Adrenal gland (tissue), 19 donors: ENCODE data around the gene NKX6-2. TPM values are rescaled to one million over a fixed set of nuclear protein-coding genes. Genes with fewer than 3 reads are reported as not detected.

Source experiments
- DNase-seq, 7 donors: peaks; one replicate each; pipeline ENCODE4 v3.0.0-alpha.2; 2019 to 2020
- H3K27ac ChIP-seq, 5 donors: fragments of 200-600 bp; sonication (generic) in 4 of 5; 1 replicate in 3 of 5; 2 replicates in 2 of 5; pipeline versions ENCODE4 v1.5.1 to v1.8.0; 2016 to 2020; ENCODE audit warnings: mild to moderate bottlenecking in 1 of 5
- H3K27me3 ChIP-seq: fragments of 200-600 bp; 2 replicates; pipeline ENCODE4 v1.8.0; 2021
- H3K36me3 ChIP-seq, 2 donors: fragments of 200-600 bp; replicated peaks in 1 of 2; 1 replicate in 1 of 2; 2 replicates in 1 of 2; pipeline versions ENCODE4 v1.5.1 to v1.8.0; 2018 to 2022
- H3K4me1 ChIP-seq, 2 donors: fragments of 200-600 bp; replicated peaks in 1 of 2; 1 replicate in 1 of 2; 2 replicates in 1 of 2; pipeline versions ENCODE4 v1.5.1 to v1.8.0; 2018 to 2021
- H3K4me3 ChIP-seq, 4 donors: fragments of 200-600 bp; sonication (generic) in 3 of 4; one replicate each; pipeline ENCODE4 v1.5.1; 2016 to 2018
- H3K9me3 ChIP-seq, 3 donors: fragments of 200-600 bp; sonication (generic) in 1 of 3; replicated peaks in 1 of 3; 1 replicate in 2 of 3; 2 replicates in 1 of 3; pipeline versions ENCODE4 v1.5.1 to v1.8.0; 2016 to 2021
- CTCF ChIP-seq, 6 experiments: fragments of 450-650 bp in 4 of 6; fragments of 200-600 bp in 2 of 6; sonication (generic) in 1 of 6; IDR thresholded peaks; 1 replicate in 5 of 6; 2 replicates in 1 of 6; pipeline versions ENCODE4 v1.5.1 to v1.8.0; 2016 to 2021; ENCODE audit warnings: antibody characterized with exemption in 6 of 6, mild to moderate bottlenecking in 2 of 6, moderate library complexity in 1 of 6
- POLR2A ChIP-seq, 2 donors: fragments of 450-650 bp; IDR thresholded peaks; one replicate each; pipeline ENCODE4 v1.6.1; 2017; ENCODE audit warnings: antibody characterized with exemption in 2 of 2, mild to moderate bottlenecking in 2 of 2, moderate library complexity in 1 of 2
- WGBS, 4 donors: extraction: QIAGEN DNeasy Blood & Tissue Kit in 2 of 4; methylation state at CpG; one replicate each; pipeline versions ENCODE4 v1.1.5 to v1.1.7; 2013 to 2017; 5-methylcytosine and 5-hydroxymethylcytosine counted together
- intact Hi-C, 2 donors: fragments of 100-400 bp; cut with DNase I; formaldehyde crosslinking; loops; one replicate each; pipeline versions ENCODE4 v1.14.1 to v1.15.0; 2022 to 2023
- long read RNA-seq, 10 donors: library from polyadenylated mRNA in 3 of 10; unstranded in 2 of 10; stranded (forward) in 1 of 10; transcript quantifications; one replicate each; pipeline ENCODE4 v2.0.0 and lab custom pipeline, GENCODE V29; 2021 to 2026
- polyA plus RNA-seq, 3 donors: library from polyadenylated mRNA; stranded (reverse); fragments of 200-250 nt in 2 of 3; fragments of 350-450 nt in 1 of 3; fragmentation: Illumina TruSeq in 1 of 3; extraction: RNeasy Lipid Tissue Mini Kit (QIAGEN cat#74804) in 1 of 3; gene quantifications; one replicate each; pipeline ENCODE4 v1.2.3, GENCODE V29; 2013 to 2014
- total RNA-seq, 9 donors: library from RNA; depleted of rRNA in 4 of 9; stranded (reverse); fragments of >200 nt in 4 of 9; fragments of 120-200 nt in 1 of 9; fragmentation: NEBNext Ultra II Directional in 1 of 9; extraction: Animal tissue kit (Norgen Biotek cat#: 25700) in 1 of 9; gene quantifications; one replicate each; pipeline versions ENCODE4 v1.1.0 to v1.2.4, GENCODE V29; 2013 to 2023
- donor health status: healthy with polysubstance abuse.
- donor health status: Bipolar disorder and iron deficiency.
- donor health status: DM: yes; HTN: yes; CAD: no.
- donor health status: DM: no; HTN: no; CAD: no.
- donor health status: DM: no; HTN: no; CAD: no.
- donor health status: DM: yes; HTN: yes; CAD: no.

The NKX6-2 gene
- total RNA-seq (not detected), polyA plus RNA-seq (under 1 TPM in 2 of 3 donors, not detected in 1; 0.37 to 0.40 TPM)
- long read RNA-seq, donor 1, result 0 reads
- long read RNA-seq, donor 2, result 0 reads
- long read RNA-seq, donor 3, result 0 reads
- long read RNA-seq, donor 4, result 0 reads
- long read RNA-seq, donor 5, result 0 reads
- long read RNA-seq, donor 6, partial matches to known transcripts, result 0 of 1 reads
- long read RNA-seq, donor 6, other reads (novel, unspliced or antisense), result 1 of 1 reads
- long read RNA-seq, donor 7, result 0 reads
- long read RNA-seq, donor 8, result 0 reads
- long read RNA-seq, donor 9, result 0 reads
- long read RNA-seq, donor 10, result 0 reads

- H3K4me3 ChIP-seq, result no peak within 1 kb of the TSS
- no peak within 1 kb of the TSS for H3K27ac ChIP-seq
- peaks cover 0 to 10% of the 10 kb centered on the region in 2 donors for H3K4me1 ChIP-seq
- no peak for TF ChIP-seq POLR2A (IDR thresholded peaks at IDR 0.05)
- TF ChIP-seq CTCF (IDR thresholded peaks at IDR 0.05), result no peak
- intact Hi-C loops, result no loop called here
- WGBS, 4 donors, result 1 to 10% (median 4%) methylated on average over 6 to 104 of the region's 119 CpGs
- peaks cover 0 to 19% of the 10 kb centered on the region in 2 donors for H3K36me3 ChIP-seq
- no peaks in the 10 kb centered on the region for H3K9me3 ChIP-seq
- no peak for DNase-seq
- peaks cover 58% of the 10 kb centered on the region for H3K27me3 ChIP-seq
These were observed at the start of gene NKX6-2 for GRCh38 chr10:132785723-132786475. Gene NKX6-2 (minus strand): TSS chr10:132786147. CDS start chr10:132785948, 199 bp downstream.

GRCh38 chr10:132834891-132835847 is 49.2 kb upstream of the NKX6-2 start:
- peak in 1 of 7 donors; percentile 35 for DNase-seq
- 78 to 85% (median 80%) methylated on average over 5 to 25 of the region's 25 CpGs for WGBS, 4 donors
- H3K36me3 ChIP-seq, result no peaks in the 10 kb centered on the region
- no peak overlapping the region for H3K27ac ChIP-seq
- no peaks in the 10 kb centered on the region for H3K9me3 ChIP-seq
- TF ChIP-seq CTCF (IDR thresholded peaks at IDR 0.05) (no peak), POLR2A (IDR thresholded peaks at IDR 0.05) (no peak)
- H3K4me1 ChIP-seq, result no peaks in the 10 kb centered on the region
- no peak overlapping the region for H3K4me3 ChIP-seq
- intact Hi-C loops, result loop anchor here in 1 of 2 donors (5.0 kb wide), 1 partner anchor 287 kb away; no protein-coding TSS in a partner anchor
- peaks cover 19% of the 10 kb centered on the region for H3K27me3 ChIP-seq

- H3K27ac ChIP-seq, result no peak overlapping the region
- no peaks in the 10 kb centered on the region for H3K36me3 ChIP-seq
- H3K4me3 ChIP-seq, result no peak overlapping the region
- peaks cover 19% of the 10 kb centered on the region for H3K27me3 ChIP-seq
- no peaks in the 10 kb centered on the region for H3K4me1 ChIP-seq
- intact Hi-C loops, result no loop called here
- no peaks in the 10 kb centered on the region for H3K9me3 ChIP-seq
- no peak for DNase-seq
- TF ChIP-seq POLR2A (IDR thresholded peaks at IDR 0.05) (no peak), CTCF (IDR thresholded peaks at IDR 0.05) (no peak)
- WGBS, 4 donors, result 78 to 85% (median 82%) methylated on average over 9 to 18 of the region's 18 CpGs
These were observed 48.4 kb upstream of the NKX6-2 start for GRCh38 chr10:132834311-132834761.
